NCI-H1092 treated with DMSO at 0.1 percent for 48 hours (cell line): ENCODE data around the gene BAIAP3.
"Not testable (repeated sequence)": the region's sequence is repeated elsewhere in the genome, so short reads cannot be mapped to it uniquely, and the experiment has no call there.

ENCODE experiments used
- DNase-seq: peaks from one replicate; lab custom pipeline; 2025; lab: John Stamatoyannopoulos, UW

BAIAP3 gene

GRCh38 chr16:1333149-1333812, at the start of gene BAIAP3:
Gene BAIAP3, plus strand, starts transcription at chr16:1333645. Its CDS starts 4,905 bp downstream, at chr16:1338550.
- no peak for DNase-seq

GRCh38 chr16:1283996-1284616, 49.3 kb upstream of the BAIAP3 start:
- DNase-seq, result no peak

GRCh38 chr16:1285669-1286512, 47.6 kb upstream of the BAIAP3 start:
- DNase-seq, result no peak

GRCh38 chr16:1286513-1287094, 46.8 kb upstream of the BAIAP3 start:
- DNase-seq, result no peak

- no peak for DNase-seq
Measured at GRCh38 chr16:1287982-1288670, 45.3 kb upstream of the BAIAP3 start.

GRCh38 chr16:1288813-1289476, 44.5 kb upstream of the BAIAP3 start:
- DNase-seq, result peak; percentile 12

GRCh38 chr16:1289477-1289866, 44.0 kb upstream of the BAIAP3 start:
- no peak for DNase-seq

GRCh38 chr16:1290063-1290501, 43.4 kb upstream of the BAIAP3 start:
- no peak for DNase-seq

GRCh38 chr16:1290860-1291575, 42.4 kb upstream of the BAIAP3 start:
- DNase-seq, result no peak

- peak; percentile 71 for DNase-seq
Measured at GRCh38 chr16:1291576-1291974, 41.9 kb upstream of the BAIAP3 start.

GRCh38 chr16:1292208-1292607, 41.2 kb upstream of the BAIAP3 start:
- DNase-seq, result not testable (repeated sequence)

- not testable (repeated sequence) for DNase-seq
Measured at GRCh38 chr16:1292808-1293207, 40.6 kb upstream of the BAIAP3 start.

- no peak for DNase-seq
Measured at GRCh38 chr16:1293921-1294656, 39.4 kb upstream of the BAIAP3 start.

- DNase-seq, result no peak
Measured at GRCh38 chr16:1295465-1295864, 38.0 kb upstream of the BAIAP3 start.

- not testable (repeated sequence) for DNase-seq
Measured at GRCh38 chr16:1296688-1297017, 36.8 kb upstream of the BAIAP3 start.

- DNase-seq, result no peak
Measured at GRCh38 chr16:1297018-1297696, 36.3 kb upstream of the BAIAP3 start.

GRCh38 chr16:1298406-1298805, 35.0 kb upstream of the BAIAP3 start:
- no peak for DNase-seq

- no peak for DNase-seq
Measured at GRCh38 chr16:1299012-1299867, 34.2 kb upstream of the BAIAP3 start.

- DNase-seq, result no peak
Measured at GRCh38 chr16:1299868-1300203, 33.6 kb upstream of the BAIAP3 start.
